CD4-positive, alpha-beta T cell treated with Interferon gamma for 1 hour (primary cell): ENCODE results near the gene KLHL13.
"Not testable (repeated sequence)": the region's sequence is repeated elsewhere in the genome, so short reads cannot be mapped to it uniquely, and the experiment has no call there.

Source experiments
- DNase-seq: peaks from one replicate; pipeline ENCODE4 v3.0.0-alpha.2; 2020

Gene KLHL13

DNA sequence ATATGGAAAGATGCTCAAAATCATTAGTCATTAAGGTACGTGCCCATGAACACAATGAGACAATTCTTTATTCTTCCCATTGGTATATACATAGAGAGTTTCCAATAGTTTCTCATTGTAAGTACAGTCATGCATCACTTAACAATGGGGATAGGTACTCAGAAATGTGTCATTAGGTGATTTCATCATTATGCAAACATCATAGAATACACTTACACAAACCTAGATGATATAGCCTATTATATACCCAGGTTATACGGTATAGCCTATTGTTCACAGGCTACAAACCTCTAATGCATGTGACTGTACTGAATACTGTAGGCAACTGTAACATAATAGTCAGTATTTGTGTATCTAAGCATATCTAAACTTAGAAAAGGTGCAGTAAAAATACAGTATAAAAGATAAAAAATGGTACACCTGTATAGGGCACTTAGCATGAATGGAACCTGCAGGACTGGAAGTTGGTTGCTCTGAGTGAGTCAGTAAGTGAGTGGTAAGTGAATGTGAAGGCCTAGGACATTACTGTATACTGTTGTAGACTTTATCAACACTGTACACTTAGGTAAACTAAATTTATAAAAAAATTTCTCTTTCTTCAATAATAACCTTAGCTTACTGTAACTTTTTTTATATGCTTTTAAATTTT is 49.6 kb downstream of the KLHL13 start:
- DNase-seq: no peak

DNA sequence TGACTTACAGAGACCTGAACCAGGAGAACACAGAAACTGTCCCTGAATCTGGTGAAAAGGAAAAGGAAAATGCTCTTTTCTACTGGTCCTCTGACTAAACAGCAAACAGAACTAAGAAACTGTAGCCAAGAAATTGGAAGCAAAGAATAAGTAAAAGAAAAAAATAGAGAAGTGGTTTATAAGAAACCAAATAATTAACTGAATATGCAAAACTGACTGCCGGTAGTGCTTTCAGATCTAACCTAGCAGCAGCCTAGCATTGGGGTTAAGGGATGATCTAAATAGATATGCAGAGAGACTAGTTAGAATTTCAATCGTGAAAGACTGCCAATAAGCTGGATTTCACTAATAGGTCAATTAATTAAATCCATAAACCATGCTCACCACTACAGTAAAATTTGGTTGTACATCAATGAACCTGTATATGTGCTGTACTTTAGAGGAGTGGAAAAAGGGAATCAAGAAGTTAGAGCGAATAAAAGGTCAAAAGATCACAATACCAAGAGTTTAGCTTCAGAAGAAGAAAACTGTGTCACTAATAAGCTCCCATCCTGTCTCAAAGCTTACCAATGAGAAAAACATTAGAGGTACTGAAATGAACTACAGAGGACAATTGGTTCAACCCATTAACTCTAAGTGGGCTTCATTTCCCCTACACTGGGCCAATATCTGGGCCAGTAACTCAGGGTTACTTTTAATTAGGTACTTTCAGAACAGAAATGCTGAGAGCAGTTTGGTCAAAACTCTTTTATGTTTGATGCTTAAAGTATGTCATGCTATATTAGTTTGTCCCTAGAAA is 53.6 kb downstream of the KLHL13 start:
- DNase-seq: no peak

DNA sequence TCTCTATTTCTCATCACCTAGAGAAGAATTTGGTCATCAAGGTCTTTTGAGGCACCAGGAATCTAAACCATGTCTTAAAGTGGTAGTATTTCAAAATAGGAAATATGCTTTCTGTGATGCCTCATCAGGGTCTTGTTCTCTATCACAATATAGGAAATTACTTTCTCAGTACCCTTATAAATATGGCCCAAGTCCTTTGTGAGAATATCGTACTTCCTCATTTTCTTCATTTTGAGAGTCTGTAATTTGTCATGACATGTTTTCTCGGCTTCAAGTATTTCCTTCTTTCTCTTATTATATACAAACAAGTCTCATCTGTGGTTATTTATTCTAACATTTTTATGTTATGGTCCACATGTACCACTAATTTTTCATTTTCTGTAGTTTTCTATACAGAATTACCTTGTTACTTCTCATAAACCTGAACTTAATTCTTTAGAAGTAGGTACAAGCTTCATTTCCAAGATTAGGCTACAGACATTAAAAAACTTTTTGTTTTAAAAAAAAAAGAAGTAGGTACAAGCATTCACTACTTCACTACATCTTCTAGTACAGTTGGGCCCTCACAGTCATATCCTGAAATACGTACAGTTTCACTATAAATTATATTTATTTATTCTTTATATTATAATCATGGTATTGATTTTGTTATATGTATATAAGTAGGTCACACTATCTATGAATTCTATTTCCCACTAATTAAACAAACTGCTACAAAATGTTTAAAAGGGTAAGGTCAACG is 54.4 kb downstream of the KLHL13 start:
- no peak for DNase-seq

DNA sequence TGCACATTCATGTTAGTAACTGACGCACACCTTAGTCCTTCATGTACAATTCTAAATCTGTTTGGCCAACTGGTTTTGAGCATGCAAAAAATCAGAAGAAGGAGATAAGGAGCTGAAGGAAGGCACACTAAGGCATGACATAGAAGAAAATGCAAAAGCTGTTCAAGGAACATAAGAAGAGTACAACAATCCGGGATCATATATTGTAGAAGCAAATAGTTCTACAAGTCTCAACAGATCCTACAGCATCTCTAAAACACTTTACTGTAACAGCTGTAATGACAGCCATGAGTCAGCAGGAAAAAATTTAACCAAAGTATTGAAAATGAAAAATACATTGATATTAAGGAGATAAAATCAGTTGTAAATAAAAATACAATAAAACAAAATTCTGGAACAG is 57.7 kb downstream of the KLHL13 start:
- DNase-seq: no peak

DNA sequence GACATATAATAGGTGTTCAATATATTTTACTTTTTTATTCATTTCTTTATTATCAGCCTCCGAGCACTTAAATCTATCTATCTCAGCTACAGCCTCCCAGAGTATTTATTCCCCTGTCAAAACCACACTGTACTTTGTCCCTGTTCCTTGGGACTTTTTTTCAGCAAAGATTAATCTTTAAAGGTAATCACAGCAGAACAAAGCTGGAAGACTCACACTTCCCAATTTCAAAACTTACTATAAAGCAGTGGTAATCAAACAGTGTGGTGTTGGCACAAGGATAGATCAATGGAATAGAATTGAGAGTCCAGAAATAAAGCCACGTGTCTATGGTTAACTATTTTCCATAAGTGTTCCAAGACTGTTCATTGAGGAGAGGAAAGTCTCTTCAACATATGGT is 59.7 kb downstream of the KLHL13 start:
- no peak for DNase-seq

DNA sequence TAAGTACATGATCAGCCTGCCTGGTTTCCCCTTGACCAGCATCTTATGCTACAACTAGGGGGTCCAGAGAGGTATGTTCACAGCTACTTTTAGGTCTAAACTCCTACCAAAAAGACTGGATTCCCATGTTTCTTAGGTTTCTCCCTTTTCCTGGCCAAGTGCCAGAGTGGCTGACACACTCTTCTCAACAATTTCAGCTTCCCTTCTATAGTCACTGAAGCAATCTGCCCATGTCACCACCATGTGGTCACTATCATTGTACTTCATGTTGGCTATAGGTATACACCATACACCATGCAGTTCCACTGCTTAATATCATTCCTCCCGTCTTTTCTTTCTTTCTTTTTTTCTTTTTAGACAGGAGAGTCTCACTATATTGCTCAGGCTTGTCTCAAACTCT is 66.9 kb downstream of the KLHL13 start:
- no peak for DNase-seq

DNA sequence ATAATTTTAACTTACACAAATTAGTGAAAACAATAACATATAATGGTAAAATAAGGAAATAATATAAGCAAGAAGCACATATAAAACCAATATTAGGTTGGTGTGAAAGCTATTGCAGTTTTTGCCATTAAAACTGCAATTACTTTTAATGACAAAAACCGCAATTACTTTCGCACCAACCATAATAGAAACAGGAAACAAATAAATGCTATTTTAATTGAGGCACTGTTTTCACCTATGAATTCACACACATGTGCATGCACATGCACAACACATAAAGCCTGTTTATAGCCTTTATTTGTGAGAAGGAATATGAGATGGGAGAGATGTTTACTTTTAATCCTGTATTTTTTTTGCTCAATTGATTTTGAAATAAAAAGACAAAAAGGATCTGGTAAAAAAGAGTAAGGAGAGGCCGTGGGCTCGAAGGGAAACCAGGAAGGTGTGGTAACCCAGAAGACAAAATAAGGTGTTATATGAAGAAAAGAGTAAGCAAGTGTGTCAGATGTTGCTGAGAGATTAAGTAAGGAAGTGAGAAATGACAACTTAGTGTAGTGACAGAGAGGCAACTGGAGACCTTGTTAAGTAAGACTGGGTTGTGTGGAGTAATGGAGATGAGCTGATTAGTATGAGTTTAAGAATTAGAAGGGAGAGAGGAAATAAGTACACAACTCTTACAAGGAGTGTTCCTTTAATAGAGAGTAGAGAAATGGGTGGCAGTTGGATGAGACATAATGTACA is 69.0 kb downstream of the KLHL13 start:
- DNase-seq: no peak

DNA sequence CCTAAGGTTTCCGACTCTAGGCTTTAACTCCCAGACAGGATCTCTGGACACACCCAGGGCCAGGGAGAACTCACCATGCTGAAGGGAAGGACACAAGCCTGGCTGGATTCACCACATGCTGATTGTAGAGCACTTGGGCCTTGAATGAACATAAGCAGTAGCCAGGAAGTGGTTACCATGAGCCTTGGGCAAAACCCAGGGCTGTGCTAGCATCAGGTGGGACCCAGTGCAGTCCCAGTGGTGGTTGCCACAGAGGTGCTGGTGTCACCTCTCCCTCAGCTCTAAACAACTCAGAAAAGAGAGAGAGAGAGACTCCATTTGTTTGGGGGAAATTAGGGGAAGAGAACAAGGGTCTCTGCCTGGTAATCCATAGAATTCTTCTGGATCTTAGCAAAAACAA is 77.0 kb downstream of the KLHL13 start:
- no peak for DNase-seq

DNA sequence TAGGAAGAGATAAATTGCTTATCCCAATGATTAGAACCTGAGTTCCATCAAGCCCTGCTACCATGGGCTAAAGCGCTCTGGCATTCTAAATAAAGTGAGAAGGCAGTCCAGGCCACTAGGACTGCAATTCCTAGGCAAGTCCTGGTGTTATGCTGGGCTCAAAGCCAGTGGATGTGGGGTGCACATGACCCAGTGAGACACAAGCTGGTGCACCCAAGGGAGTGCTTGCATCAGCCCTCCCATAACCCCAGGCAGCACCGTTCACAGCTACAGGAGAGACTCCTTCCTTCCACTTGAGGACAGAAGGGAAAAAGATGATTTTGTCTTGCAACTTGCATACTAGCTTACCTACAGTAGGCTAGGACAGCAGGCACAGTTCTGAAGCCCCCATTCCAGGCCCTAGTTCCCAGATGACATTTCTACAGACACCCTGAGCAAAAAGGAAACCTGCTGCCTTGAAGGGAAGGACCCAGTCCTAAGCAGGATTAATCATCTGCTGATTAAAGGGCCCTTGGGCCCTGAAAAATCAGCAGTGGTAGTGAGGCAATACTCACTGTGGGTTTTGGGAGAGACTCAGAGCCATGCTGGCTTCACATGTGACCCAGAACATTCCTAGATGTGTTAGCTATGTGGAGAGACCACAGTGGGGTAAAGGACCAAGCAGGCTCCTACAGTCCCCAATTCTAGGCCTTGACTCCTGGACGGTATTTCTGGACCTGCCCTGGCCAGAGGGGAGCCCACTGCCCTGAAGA is 77.8 kb downstream of the KLHL13 start:
- no peak for DNase-seq

DNA sequence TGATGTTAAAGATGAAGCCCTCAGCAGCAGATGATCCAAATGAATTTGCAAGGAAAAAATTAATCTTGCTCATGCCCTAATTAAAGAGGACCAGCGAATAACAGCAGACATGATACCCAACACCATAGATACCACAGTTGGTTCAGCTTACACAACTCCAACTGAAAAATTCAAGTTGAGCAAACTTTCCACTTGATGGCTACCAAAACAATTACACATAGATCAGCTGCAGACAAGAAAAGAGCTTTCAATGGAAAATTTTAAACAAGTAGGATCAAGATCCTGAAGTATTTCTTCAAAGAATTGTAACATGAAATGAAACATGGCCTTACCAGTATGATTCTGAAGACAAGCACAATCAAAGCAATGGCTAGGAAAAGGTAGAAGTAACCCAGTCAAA is 90.0 kb downstream of the KLHL13 start:
- no peak for DNase-seq

DNA sequence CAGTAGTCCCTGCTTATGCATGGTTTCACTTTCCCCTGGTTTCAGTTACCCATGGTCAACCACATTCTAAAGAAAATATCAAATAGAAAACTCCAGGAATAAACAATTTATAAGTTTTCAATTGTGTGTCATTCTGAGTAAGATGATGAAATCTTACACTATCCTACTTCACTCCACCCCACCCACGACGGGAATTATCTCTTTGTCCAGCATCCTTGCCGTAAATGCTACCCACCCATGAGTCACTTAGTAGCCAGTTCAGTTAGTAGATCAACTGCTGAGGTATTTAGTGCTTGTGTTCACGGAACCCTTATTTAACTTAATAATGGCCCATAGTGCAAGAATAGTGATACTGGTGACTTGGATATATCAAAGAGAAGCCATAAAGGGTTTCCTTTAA is 91.4 kb downstream of the KLHL13 start:
- no peak for DNase-seq

DNA sequence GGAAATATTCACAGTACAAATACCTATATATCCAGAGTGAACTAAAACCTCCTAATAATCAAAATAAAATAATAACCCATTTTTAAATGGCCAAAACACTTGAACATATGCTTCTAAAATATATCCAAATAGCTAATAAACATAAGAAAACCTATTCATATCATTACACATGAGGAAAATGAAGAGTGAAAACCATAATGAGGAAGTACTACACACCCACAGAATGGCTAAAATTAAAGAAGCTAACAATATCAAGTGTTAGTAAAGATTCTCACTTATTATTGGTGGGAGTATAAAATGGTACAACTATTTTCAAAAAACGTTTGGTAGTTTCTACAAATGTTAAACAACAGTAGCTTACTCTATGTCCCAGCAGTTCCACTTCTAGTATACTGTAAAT is 92.1 kb downstream of the KLHL13 start:
- no peak for DNase-seq

DNA sequence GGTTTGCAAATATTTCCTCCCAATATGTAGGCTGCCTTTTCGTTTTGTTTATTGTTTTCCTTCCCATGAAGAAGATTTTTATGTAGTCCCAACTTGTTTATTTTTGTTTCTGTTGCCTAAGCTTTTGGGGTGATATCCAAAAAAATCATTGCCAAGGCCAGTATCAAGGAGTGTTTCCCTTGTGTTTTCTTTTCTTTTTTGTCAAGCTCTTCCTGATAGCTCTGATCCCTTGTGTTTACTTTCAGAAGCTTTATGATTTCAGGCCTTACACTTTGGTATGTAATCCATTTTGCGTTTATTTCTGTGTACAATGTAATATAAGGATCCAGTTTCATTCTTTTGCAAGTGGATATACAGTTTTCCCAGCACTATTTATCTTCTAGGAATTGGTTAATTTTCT is 93.9 kb downstream of the KLHL13 start:
- no peak for DNase-seq

DNA sequence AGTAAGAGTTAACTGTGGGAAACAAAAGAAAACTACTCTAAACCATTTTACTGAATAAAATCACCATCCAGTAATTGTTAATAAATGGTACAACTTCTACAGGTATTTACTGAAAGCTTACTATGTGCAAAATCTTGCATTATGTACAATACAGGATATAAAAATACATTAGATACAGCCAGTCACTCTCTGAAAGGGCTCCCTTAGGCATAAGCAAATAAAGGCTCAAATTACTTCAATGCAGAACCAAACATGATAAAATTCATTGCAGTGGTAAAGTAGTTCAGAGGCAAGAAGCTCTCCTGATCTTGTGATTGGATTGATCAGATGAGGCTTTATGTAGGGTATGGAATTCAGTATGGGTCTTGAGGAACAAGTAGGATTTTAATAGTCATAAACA is 100.2 kb downstream of the KLHL13 start:
- DNase-seq: no peak

DNA sequence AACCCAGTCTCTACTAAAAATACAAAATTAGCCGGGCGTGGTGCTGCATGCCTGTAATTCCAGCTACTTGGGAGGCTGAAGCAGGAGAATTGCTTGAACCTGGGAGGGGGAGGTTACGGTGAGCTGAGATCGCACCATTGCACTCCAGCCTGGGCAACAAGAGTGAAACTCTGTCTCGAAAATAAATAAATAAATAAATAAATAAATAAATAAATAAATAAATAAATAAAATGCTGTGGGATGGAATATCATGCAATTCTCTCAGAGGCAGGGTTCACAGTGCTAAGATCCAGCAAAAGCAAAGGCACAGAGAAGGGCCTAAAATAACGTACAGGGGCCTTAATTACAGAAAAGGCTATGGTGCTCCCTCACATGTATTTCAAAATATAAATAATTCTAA is 114.2 kb downstream of the KLHL13 start:
- not testable (repeated sequence) for DNase-seq

DNA sequence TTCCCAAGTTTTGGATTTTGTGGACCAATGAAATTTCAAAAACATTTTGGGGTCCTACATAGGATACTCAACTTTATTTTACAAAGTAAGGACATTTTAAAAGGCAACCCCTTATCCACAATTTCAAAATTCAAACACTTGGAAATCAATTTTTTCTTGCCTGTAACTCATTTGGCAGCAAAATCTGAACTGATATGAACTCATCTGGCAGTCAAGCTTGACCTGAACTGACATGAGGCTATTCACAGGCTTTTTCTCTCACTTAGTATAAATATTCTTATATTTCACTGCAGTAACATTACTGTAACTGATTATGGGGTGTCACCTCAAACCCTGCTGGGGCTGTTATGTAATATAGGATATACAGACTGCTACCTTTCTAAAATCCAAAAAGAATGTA is 116.1 kb downstream of the KLHL13 start:
- no peak for DNase-seq

DNA sequence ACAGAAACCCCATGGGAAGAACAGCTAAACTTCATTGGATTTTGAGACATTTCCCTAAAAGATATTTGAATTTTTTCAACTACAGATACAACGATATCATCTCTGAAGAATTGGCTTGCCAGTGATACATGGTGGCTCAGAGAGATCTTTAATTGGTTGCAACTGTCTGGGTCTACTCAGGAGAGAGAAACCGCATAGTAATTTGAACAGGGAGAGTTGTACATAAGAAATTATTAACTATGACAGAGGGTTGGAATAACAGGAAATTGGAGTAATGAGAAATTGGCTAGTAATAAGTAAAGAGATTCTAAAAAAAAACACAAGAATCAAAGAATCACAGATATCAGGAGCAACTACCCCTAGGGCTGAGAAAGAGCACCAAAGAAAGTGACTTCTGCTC is 118.4 kb downstream of the KLHL13 start:
- DNase-seq: no peak

DNA sequence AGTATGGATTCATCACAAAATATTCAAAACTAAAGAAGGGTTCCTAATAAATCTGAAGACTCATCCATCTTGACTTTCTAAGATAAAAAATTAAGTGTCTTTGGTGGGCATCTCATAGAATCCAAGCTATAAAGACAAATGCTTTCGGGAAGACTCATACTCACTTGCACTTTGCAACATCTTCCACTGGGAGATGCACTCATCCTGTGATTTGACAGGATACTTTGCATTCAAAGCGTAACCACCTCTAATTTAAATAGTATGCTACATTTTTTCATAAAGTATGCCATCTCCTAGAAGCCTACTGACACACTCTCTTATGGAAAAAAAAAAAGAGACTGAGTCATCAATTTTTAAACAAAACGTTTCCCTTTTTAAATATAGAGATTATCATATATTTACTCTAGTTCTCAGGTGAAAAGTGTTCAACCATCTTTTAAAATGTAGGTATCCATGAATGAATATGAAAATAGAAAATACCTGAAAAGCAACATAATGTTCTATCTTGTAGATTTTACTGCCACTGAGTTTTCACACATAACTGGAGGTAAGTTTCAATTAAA is 119.6 kb downstream of the KLHL13 start:
- DNase-seq: no peak

DNA sequence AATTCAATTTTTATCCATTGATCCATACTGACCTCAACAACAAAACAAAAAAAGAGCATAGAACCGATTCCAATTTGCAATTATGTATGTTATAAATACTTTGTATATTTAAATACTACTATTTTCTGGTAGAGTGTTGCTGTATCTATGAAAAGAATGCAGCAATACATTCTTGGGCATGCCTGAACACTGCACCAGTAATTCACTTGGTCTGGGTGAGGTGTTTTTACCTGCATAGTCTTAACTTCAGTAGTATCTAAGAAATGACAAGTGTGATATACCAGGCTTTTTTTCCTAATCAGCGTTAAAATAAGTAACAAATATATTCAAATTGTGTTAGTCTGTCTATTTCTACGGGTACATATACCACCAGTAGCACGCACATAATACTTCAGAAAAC is 120.2 kb downstream of the KLHL13 start:
- DNase-seq: no peak

DNA sequence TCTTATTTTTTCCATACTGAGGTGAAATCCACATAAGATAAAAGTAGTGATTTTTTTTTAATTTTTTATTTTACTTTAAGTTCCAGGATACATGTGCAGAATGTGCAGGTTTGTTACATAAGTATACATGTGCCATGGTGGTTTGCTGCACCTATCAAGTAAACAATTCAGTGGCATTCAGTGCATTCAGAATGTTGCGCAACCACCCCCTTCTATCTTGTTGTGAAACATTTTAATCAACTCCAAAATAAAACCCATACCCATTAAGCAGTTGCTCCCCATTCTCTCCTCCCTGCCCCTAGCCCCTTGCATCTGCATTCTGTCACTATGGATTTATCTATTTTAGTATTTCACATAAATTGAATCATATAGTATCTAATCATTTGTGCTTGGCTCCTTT is 121.2 kb downstream of the KLHL13 start:
- DNase-seq: no peak

DNA sequence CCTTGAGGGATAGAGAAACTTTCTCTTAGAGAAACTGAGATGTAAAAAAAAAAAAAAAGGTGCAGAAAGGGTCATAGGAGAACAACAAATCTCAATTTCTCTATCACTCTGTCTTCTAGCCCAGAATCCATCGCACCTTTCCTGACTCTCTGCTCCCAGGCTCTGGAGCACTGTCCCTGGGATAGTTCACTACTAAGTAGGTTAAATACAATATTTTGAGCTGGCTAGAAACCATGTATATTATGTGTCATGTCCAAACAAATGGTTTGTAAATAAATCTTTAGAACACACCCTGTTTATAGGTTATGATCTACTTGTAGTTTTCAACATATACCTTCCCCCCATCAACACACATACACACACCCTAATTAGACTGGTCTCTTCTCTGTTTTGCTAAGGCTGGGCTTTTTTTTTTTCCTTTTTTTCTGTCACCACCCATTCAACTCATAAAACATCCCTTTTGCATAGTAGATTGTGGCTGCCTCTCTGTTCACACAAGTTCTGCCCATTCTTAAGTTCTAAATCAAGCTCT is 124.4 kb downstream of the KLHL13 start:
- DNase-seq: no peak

DNA sequence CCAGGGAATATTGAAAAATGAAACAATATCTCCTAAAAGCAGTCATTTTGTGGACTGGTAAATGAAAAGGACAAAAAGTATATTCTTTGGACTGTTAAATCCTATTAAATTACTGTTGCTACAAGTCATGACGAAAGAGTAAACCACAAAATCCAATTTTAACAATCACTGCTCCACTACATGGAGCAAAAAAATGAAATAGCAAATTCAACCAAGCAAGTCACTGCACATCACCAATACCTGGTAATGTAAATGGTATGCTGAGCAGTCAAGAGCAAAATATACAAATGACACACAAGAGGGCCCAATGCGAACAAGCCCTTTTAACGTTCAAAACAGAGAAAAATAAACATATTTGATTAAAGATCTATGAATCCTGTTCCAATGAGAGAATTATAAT is 126.2 kb downstream of the KLHL13 start:
- no peak for DNase-seq
